Neural cell (in vitro differentiated cells): ENCODE measurements around the gene CRADD. TPM values are rescaled to one million over a fixed set of nuclear protein-coding genes. Genes with fewer than 3 reads are reported as not detected.

Experiments
- H2AFZ ChIP-seq: fragments of 200-600, 300-800 bp; sonication (generic), shearing (Covaris generic); 2 replicates; pipeline ENCODE4 v1.6.0; 2014; ENCODE audit warnings: low read depth, mild to moderate bottlenecking, antibody characterized with exemption, low read length, moderate library complexity
- H3F3A ChIP-seq: fragments of 200-600 bp; shearing (Covaris generic); 2 replicates; pipeline ENCODE4 v1.6.1; 2016; ENCODE audit warnings: mild to moderate bottlenecking, moderate library complexity, mixed read lengths, antibody characterized with exemption, low read length; ENCODE audit not compliant: insufficient read depth, poor library complexity, severe bottlenecking
- H3K27ac ChIP-seq: fragments of 200-600, 300-800 bp; sonication (generic), shearing (Covaris generic); 2 replicates; pipeline ENCODE4 v1.5.1; 2014; ENCODE audit warnings: mild to moderate bottlenecking, low read length, moderate library complexity
- H3K27me3 ChIP-seq: fragments of 300-800, 200-600 bp; sonication (generic), shearing (Covaris generic); 2 replicates; pipeline ENCODE4 v1.6.0; 2014; ENCODE audit warnings: mild to moderate bottlenecking, low read depth, low read length, moderate library complexity; ENCODE audit not compliant: insufficient read depth
- H3K36me3 ChIP-seq: fragments of 300-800, 200-600 bp; sonication (generic), shearing (Covaris generic); 2 replicates; pipeline ENCODE4 v1.5.1; 2014; ENCODE audit warnings: mild to moderate bottlenecking, antibody characterized with exemption, low read length, moderate library complexity; ENCODE audit not compliant: insufficient read depth
- H3K4me2 ChIP-seq: fragments of 300-800, 200-600 bp; sonication (generic), shearing (Covaris generic); 2 replicates; pipeline ENCODE4 v1.6.0; 2014; ENCODE audit warnings: mild to moderate bottlenecking, low read length
- H3K4me3 ChIP-seq: fragments of 300-800, 200-600 bp; sonication (generic), shearing (Covaris generic); 2 replicates; pipeline ENCODE4 v1.5.1; 2014; ENCODE audit warnings: mild to moderate bottlenecking, low read length, moderate library complexity
- H3K79me2 ChIP-seq: fragments of 200-600 bp; shearing (Covaris generic); replicated peaks from 2 replicates; pipeline ENCODE4 v1.6.0; 2014; ENCODE audit warnings: mild to moderate bottlenecking, low read length, moderate library complexity; ENCODE audit not compliant: insufficient read depth
- H3K9ac ChIP-seq: fragments of 300-800, 200-600 bp; sonication (generic), shearing (Covaris generic); 2 replicates; pipeline ENCODE4 v1.6.1; 2016; ENCODE audit warnings: mild to moderate bottlenecking, low read length, mixed read lengths
- H3K9me2 ChIP-seq: fragments of 200-600 bp; shearing (Covaris generic); 2 replicates; pipeline ENCODE4 v1.6.1; 2016; ENCODE audit warnings: mild to moderate bottlenecking, low read length, mixed read lengths; ENCODE audit not compliant: insufficient read depth
- H3K9me3 ChIP-seq: fragments of 200-600, 300-800 bp; sonication (generic), shearing (Covaris generic); 2 replicates; pipeline ENCODE4 v1.6.1; 2016; ENCODE audit warnings: mild to moderate bottlenecking, mixed run types, low read length, moderate library complexity, mixed read lengths
- H4K20me1 ChIP-seq: fragments of 200-600 bp; shearing (Covaris generic); 2 replicates; pipeline ENCODE4 v1.6.1; 2016; ENCODE audit warnings: mild to moderate bottlenecking, mixed run types; ENCODE audit not compliant: insufficient read depth
- EP300 ChIP-seq: fragments of 450-650 bp; conservative IDR thresholded peaks from 2 replicates; pipeline ENCODE4 v1.6.1; 2014; ENCODE audit warnings: antibody characterized with exemption, mild to moderate bottlenecking, moderate library complexity; ENCODE audit not compliant: poor library complexity, severe bottlenecking
- EZH2 ChIP-seq: fragments of 200-600, 300-800 bp; shearing (Covaris generic), sonication (generic); IDR thresholded peaks from 2 replicates; pipeline ENCODE4 v1.6.1; 2014; ENCODE audit warnings: antibody characterized with exemption, low read length, borderline replicate concordance, mild to moderate bottlenecking; ENCODE audit not compliant: insufficient read depth, poor library complexity, severe bottlenecking
- MXI1 ChIP-seq: fragments of 450-650 bp; conservative IDR thresholded peaks from 2 replicates; pipeline ENCODE4 v1.6.1; 2014; ENCODE audit warnings: antibody characterized with exemption, mild to moderate bottlenecking; ENCODE audit not compliant: poor library complexity, severe bottlenecking
- POLR2AphosphoS5 ChIP-seq: IDR thresholded peaks from 2 replicates; pipeline ENCODE4 v1.6.1; 2012
- RAD21 ChIP-seq: fragments of 450-650 bp; conservative IDR thresholded peaks from 2 replicates; pipeline ENCODE4 v1.6.1; 2014; ENCODE audit warnings: antibody characterized with exemption, mild to moderate bottlenecking, moderate library complexity
- SMC3 ChIP-seq: fragments of 450-650 bp; conservative IDR thresholded peaks from 2 replicates; pipeline ENCODE4 v1.6.1; 2014; ENCODE audit warnings: antibody characterized with exemption, mild to moderate bottlenecking, moderate library complexity; ENCODE audit not compliant: poor library complexity
- TAF1 ChIP-seq: IDR thresholded peaks from 2 replicates; pipeline ENCODE4 v1.6.1; 2012; ENCODE audit warnings: low read depth
- polyA plus RNA-seq: library from polyadenylated mRNA; depleted of rRNA; stranded (reverse); fragments of >200 nt; gene quantifications from 2 replicates; pipeline ENCODE4 v1.2.3, GENCODE V29; 2014
- TF ChIP-seq, protein P1 (sequence below): IDR thresholded peaks from 2 replicates; pipeline ENCODE4 v1.6.1; 2012; ENCODE audit warnings: borderline replicate concordance
- TF ChIP-seq, protein P2 (sequence below): fragments of 450-650 bp; IDR thresholded peaks from 2 replicates; pipeline ENCODE4 v1.5.1; 2014; ENCODE audit warnings: antibody characterized with exemption, mild to moderate bottlenecking, moderate library complexity; ENCODE audit not compliant: poor library complexity, severe bottlenecking

CRADD gene
- polyA plus RNA-seq, 1 donor from 2014 or later: 23.5 TPM

DNA sequence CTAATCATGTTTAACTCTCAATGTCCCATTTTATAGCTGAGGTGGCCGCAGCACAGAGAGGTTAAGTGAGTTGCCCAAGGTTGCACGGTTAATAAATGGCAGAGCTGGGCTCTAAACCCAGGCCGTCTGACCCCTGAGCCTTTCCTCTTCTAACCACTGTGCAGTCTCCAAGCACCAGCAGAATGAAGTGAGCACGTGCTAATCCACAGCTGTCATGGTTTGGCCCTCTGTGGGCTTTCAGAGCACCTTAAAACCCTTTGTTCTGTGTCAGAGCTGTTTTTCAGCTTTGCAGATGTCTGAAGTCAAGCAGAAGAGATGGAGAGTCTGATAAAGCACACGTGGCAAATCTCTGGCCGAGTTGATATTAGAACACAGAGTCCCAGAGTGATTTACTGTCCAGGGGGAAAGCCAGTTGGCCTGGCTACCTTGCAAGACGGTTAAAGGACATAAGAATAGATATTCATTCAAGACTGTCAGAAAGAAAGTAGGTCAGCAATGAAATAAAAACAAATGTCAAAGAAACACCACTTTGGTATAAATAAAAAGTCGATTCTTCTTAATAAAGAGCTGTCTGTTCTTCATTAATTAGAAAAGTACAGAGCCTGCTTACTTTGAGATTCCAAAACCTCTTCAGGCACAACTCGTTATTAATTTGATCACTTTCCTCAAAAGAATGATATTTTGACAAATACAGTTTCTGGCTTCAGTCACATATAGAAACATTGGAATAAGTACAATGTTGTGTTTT is 107.3 kb downstream of the CRADD start:
- Histone ChIP-seq H3K9ac (peak overlapping the region; percentile 35), H3K4me3 (peak overlapping the region; percentile 26), H3K9me3 (no peaks in the 10 kb centered on the region), H3F3A (no peaks in the 10 kb centered on the region), H3K27ac (peak overlapping the region; percentile 67), H3K4me2 (no peak overlapping the region), H3K36me3 (no peaks in the 10 kb centered on the region), H3K9me2 (no peaks in the 10 kb centered on the region), H2AFZ (no peak overlapping the region), H3K27me3 (no peaks in the 10 kb centered on the region), H3K79me2 (no peaks in the 10 kb centered on the region), H4K20me1 (no peaks in the 10 kb centered on the region)
- TF ChIP-seq MXI1 (no peak), POLR2AphosphoS5 (no peak), EP300 (no peak), TAF1 (no peak)
- TF ChIP-seq, protein P1, sequence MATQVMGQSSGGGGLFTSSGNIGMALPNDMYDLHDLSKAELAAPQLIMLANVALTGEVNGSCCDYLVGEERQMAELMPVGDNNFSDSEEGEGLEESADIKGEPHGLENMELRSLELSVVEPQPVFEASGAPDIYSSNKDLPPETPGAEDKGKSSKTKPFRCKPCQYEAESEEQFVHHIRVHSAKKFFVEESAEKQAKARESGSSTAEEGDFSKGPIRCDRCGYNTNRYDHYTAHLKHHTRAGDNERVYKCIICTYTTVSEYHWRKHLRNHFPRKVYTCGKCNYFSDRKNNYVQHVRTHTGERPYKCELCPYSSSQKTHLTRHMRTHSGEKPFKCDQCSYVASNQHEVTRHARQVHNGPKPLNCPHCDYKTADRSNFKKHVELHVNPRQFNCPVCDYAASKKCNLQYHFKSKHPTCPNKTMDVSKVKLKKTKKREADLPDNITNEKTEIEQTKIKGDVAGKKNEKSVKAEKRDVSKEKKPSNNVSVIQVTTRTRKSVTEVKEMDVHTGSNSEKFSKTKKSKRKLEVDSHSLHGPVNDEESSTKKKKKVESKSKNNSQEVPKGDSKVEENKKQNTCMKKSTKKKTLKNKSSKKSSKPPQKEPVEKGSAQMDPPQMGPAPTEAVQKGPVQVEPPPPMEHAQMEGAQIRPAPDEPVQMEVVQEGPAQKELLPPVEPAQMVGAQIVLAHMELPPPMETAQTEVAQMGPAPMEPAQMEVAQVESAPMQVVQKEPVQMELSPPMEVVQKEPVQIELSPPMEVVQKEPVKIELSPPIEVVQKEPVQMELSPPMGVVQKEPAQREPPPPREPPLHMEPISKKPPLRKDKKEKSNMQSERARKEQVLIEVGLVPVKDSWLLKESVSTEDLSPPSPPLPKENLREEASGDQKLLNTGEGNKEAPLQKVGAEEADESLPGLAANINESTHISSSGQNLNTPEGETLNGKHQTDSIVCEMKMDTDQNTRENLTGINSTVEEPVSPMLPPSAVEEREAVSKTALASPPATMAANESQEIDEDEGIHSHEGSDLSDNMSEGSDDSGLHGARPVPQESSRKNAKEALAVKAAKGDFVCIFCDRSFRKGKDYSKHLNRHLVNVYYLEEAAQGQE: no peak

DNA sequence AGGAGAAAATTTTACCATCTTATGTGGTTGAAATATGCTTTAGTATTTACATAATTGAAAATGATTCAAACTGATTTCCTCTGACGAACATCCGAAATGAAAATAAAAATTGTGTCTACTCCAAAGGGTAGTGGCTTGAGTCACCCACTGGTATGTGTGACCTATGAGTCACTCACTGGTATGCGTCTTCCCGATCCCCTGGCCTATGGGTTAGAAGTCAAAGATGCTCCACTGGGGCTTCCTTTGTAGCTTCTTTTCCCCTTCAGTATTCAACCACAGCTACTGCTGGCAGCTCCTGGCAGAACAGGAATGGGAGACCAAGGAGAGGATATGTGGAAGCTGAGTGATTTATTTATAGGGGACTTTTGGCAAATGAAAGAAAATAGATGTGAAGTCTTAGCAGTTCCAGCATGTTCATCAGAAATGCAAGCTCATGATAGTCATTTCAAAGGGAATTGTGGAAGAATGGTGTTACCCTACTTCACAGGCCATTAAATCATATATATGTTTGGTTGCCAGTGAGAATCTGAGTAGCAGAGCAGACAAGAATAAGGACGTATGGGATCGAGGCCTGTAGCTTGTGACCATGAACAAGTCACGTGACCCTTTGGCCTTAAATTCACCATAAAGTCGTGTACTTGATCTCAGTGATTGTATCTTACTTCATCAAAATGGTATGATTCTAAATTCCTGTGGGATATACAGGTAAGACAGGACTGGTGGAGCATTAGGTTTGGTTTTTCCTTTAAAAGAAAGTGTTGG is 108.3 kb downstream of the CRADD start:
- Histone ChIP-seq H3K27ac (no peak overlapping the region), H3K79me2 (no peaks in the 10 kb centered on the region), H4K20me1 (no peaks in the 10 kb centered on the region), H3K36me3 (no peaks in the 10 kb centered on the region), H3K9ac (no peak overlapping the region), H3K9me3 (no peaks in the 10 kb centered on the region), H3K9me2 (no peaks in the 10 kb centered on the region), H3K4me2 (no peak overlapping the region), H3K27me3 (no peaks in the 10 kb centered on the region), H2AFZ (no peak overlapping the region), H3K4me3 (no peak overlapping the region), H3F3A (no peaks in the 10 kb centered on the region)
- TF ChIP-seq POLR2AphosphoS5 (no peak), EZH2 (no peak), MXI1 (no peak), RAD21 (no peak), TAF1 (no peak), SMC3 (no peak), EP300 (no peak)
- TF ChIP-seq, protein P1: no peak
- TF ChIP-seq, protein P2, sequence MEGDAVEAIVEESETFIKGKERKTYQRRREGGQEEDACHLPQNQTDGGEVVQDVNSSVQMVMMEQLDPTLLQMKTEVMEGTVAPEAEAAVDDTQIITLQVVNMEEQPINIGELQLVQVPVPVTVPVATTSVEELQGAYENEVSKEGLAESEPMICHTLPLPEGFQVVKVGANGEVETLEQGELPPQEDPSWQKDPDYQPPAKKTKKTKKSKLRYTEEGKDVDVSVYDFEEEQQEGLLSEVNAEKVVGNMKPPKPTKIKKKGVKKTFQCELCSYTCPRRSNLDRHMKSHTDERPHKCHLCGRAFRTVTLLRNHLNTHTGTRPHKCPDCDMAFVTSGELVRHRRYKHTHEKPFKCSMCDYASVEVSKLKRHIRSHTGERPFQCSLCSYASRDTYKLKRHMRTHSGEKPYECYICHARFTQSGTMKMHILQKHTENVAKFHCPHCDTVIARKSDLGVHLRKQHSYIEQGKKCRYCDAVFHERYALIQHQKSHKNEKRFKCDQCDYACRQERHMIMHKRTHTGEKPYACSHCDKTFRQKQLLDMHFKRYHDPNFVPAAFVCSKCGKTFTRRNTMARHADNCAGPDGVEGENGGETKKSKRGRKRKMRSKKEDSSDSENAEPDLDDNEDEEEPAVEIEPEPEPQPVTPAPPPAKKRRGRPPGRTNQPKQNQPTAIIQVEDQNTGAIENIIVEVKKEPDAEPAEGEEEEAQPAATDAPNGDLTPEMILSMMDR: no peak
